Measurements from ENCODE around the gene MPC2.
A peak's percentile ranks its signal among the peaks of the same experiment; 100 is the strongest.

MPC2 gene

DNA sequence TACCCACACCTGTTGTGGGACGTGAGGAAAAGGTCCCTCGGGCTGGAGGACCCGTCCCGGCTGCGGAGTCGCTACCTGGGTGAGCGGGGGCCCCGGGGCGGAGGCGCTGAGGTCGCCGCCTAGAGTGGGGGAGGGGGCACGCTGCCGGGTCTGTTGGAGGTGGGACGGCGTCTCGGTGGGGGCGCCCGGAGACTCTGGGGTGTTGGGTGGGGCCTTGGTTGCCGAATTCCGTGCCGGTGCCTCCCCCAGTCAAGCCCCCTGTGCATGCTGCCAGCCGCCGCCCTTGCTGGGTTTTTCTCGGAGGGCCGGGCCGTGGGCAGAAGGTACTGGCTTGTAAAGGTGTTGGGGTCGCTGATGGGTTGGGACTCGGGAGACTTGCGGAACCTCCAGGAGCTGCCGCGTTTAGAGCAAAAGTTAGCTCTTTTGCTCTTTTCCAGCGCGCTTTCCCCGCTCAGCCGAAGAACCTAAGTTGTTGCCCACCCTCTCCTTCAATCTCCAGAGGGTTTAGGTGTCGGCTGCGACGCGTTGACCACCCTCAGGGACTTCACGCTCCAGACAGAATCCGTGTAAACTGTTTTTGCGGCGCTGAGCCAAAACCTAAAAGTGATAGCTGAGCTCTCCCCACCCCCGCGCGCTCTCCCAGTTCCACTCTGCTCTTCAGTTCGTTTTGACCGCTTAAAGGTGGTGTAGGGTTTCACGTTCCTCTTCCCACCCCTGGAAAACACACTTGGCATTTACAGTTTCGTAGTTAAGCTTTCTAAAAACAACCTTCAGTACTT, at the start of gene MPC2:
Gene MPC2 (minus strand): TSS at position 143 of the 779 bp plus-strand sequence. CDS start 1,231 bp downstream, outside the sequence.
- DNase-seq = peak; percentile 47 to 50

DNA sequence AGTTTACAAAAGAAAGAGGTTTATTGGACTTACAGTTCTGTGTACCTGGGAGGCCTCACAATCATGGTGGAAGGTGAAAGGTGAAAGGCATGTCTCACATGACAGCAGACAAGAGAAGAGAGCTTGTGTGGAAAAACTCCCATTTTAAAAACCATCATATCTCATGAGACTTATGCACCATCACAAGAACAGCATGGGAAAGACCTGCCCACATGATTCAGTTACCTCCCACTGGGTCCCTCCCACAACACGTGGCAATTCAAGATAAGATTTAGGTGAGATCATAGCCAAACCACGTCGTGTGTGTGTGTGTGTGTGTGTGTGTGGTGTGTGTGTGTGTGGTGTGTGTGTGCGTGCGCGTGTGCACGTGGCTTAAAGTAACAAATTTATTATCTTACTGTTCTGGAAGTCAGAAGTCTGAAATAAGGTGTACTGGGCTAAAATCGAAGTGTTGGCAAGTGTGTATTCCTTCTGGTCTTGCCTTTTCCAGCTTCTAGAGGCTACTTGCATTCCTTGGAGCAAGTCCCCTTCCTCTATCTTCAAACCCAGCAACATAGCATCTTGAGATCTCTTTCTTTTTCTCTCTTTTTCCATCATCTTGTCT, 48.1 kb upstream of the MPC2 start:
- DNase-seq = no peak

DNA sequence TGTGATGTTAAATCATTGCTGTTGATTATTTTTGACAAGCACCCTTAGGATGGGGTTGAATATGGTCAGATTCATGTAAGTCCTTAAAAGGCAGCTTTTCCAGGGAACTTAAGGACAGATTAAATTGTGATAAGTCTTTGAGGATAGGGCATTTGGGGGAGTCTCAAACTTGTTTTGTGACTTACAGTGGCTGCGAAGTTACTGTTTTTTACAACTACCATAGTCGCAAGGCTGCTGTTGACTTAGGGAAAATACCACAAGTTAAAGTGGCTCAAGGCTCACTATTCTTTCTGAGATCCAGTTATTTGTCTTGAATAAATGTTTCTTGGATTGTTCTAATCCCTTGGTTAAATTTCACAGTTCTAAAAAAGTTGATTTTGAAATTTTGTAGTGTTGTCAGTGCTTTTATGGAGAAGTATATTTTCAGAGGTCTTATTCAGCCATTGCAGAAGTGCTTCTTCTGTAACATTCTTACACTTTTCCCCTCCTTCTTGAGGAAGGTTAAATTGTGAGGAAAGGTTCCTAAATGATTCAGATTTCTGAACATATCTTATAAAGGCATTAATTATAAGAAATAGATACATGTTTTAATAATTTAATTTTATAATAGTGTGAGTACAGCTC, 47.0 kb upstream of the MPC2 start:
- no peak for DNase-seq

DNA sequence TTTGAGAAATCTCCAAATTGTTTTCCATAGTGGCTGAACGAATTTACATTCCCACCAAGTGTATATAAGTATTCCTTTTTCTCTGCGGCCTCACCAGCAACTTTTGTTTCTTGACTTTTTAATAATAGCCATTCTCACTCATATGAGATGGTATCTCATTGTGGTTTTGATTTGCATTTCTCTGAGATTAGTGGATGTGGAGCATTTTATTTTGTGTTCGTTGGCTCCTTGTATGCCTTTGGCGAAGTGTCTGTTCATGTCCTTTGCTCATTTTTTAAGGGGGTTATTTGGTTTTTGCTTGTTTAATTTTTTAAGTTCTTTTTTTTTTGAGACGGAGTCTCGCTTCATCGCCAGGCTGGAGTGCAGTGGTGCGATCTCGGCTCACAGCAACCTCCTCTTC, 45.1 kb upstream of the MPC2 start:
- no peak for DNase-seq

DNA sequence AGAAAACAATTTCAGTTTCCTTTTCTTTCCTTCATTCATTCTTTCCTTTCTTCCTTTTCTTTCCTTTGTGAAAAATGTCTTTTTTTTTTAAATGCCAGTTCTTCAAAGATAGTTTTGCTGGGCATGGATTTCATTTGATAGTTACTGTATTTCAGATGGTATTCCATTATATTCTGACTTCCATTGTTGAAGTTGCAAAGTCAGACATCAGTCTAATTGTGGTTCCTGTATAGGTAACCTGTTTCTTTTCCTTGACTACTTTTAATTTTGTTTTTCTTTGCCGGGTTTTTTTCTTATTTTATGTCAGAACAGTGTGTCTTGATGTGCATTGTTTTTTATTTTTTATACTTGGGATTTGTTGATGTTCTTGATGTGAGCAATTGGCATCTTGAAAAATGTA, 40.4 kb upstream of the MPC2 start:
- no peak for DNase-seq

DNA sequence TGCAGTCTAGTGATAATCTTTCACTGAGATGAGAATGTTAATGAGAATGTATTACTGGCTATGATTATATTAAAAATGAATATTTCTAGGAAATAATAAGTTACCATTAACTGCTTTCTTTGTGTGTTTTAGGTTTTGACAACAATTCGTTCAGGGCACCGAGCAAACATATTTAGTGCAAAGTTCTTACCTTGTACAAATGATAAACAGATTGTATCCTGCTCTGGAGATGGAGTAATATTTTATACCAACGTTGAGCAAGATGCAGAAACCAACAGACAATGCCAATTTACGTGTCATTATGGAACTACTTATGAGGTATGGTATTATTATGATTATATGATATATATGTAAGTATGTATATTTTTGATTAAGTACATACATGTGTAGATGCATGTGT, 37.8 kb upstream of the MPC2 start:
- no peak for DNase-seq

DNA sequence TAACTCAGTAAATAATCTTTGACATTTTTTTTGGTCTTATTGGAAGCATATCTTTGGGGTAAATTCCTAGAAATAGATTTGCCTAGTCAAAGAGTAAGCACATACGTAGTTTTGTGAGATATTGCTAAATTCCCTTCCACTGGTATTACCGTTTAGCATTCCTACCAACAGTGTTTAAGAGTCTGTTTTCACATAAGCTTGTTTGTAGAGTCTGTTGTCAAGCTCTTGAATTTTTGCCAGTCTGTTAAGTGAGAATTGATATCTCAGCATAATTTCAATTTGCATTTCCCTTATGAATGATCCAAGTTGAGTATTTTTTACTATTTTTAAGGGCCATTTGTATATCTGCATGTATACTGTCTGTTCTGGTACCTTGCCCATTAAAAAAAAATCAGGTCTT, 37.0 kb upstream of the MPC2 start:
- DNase-seq = no peak

DNA sequence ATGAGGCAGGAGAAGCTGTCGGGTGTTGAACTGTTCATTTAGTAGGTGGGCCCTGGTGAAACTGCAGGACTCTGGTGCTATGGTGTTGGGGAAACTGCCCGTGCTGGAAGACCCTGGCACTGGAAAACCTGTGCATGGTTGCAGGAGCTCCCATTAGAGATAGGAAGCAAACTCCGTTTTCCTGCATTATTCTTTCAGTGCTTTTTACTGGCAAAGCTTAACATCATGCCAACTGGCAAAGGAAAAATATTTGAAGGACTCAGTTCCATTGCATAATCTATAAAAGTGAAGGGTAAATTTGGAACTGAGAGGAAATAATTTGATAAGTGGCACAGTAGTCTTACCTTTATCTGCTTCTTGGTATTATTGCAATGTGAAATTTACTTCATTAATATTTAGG, 31.7 kb upstream of the MPC2 start:
- DNase-seq = no peak

DNA sequence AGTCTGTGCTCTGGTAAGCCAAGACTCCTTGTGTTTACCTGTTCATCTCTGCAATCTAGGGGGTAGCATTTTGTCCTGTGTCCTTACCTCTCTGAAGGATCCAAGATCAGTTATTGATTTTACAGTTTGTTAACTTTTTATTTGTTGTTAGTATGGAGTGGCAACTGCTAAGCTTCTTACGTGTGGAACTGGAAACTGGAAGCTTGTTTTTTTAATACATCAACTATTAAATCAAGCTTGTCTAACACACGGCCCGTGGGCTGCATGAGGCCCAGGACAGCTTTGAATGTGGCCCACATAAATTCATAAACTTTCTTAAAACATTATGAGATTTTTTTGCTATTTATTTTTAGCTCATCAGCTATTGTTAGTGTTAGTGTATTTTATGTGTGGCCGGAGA, 29.2 kb upstream of the MPC2 start:
- DNase-seq = no peak

DNA sequence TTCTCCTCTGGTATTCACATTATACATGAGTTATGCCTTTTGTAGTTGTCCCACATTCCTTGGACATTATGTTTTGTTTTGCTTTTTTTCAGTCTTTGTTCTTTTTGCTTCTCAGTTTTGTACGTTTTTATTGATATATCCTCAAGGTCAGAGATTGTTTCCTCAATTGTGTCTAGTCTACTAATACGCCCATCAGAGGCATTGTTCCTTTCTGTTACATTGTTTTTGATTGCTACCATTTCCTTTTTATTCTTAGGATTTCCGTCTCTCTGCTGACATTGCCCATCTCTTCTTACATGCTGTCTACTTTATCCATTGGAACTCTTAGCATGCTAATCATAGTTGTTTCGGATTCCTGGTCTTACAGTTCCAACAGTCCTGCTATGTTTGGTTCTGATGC, 27.8 kb upstream of the MPC2 start:
- no peak for DNase-seq

DNA sequence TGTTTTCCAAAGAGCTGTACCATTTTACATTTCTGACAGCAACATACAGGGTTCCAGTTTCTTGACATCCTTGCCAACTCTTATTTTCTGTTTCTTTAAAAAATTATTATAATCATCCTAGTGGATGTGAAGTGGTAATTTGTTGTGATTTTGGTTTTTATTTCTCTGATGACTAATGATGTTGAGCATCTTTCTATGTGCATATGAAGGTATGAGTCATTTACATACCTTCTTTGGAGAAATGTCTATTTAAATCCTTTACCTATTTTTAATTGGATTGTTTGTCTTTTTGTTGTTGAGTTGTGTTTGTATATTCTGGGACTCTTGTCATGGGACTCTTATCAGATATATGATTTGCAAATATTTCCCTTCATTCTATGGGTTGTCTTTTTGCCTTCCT, 20.8 kb upstream of the MPC2 start:
- DNase-seq = no peak

DNA sequence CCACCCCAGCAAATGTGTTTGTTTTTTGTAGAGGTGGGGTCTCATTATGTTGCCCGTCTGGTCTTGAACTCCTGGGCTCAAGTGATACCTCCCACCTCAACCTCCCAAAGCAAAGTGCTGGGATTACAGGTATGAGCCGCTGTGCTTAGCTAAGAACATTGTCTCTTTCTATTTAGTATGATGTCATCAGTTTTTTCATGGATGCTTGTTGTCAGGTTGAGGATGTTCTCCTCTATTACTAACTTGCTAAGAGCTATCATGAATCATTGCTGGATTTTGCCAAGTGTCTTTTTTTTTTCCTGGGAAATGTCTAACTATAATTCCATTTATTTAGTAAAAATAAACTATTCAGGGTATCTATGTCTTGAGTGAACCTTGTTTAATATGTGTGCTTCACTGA, 19.0 kb upstream of the MPC2 start:
- DNase-seq = no peak

DNA sequence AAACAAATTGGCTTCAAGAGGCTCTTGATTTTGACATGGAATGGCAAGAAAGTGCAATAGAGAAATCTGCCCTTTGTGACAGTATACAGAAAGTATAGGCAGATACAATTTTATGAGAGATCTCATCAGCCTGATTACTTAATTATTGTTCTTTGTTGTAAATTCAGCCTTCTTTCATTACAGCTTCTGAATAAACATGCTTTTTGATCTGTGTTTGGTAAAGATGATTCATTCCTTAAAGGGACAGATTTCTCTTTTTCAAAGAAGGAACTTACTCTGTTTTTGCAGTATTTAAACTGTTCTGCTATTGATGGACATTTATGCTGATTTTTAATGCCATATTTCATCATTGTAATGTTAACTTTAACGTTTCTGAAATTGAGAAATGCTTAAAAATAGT, 13.7 kb upstream of the MPC2 start:
- DNase-seq = no peak

DNA sequence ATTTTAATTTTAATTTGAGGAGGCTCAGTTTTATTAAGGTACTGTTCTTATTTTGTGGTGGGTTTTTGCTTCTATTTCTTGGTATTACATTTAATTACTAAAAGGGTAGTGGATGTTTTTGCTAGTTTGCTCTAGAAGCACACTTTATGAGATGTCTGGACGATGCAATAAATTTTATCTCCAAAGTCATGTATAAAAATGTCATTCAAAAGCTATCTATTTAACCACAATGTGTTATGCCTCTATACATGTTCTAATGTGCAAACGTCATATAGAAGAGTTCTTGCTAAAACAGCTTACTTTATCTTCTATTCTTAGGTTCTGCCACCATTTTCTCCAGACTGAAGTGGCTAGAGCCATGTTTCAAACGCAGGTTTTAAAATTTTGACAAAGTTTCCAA, 12.9 kb upstream of the MPC2 start:
- no peak for DNase-seq

DNA sequence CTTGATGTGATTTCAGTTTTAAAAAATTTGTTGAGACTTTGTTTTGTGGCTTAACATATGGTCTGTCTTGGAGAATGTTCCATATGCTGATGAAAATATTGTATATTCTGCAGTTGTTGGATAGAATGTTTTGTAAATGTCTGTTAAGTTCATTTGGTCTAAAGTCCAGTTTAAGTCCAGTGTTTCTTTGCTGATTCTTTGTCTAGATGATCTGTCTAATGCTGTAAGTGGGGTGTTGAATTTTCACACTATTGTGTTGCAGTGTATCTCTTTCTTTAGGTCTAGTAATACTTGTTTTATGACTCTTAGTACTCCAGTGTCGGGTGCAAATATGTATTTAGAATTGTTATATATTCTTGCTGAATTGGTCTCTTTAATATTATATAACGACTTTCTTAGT, 10.9 kb upstream of the MPC2 start:
- DNase-seq = no peak

DNA sequence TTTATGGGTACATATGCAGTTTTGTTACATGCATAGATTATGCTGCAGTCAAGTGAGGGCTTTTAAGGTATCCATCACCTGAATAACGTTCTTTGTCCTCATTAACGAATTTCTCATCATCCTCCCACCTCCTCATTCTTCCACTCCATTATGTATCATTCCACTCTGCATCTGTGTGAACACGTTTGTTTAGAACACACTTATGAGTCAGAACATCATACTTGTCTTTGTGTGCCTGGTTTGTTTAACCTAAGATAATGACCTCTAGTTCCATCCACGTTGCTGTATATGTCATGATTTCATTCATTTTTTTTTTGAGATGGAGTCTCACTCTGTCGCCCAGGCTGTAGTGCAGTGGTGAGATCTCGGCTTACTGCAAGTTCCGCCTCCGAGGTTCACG, 6.7 kb upstream of the MPC2 start:
- no peak for DNase-seq

DNA sequence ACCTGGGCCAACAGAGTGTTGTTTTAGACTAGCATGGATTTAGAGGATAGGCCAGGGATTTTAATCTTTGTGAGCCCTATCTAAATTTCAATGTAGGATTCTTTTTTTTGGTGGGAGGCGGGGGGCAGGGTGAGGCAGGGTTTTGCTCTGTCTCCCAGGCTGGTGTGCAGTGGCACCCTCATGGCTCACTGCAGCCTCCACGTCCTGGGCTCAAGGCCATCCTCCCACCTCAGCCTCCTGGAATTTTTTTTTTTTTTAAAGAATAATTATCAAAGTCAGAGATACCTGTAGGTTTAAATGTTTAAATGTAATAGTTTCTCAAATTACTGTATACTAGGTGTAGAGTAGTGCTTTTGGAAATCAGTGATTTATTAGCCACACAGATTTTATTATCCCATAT, 3.4 kb upstream of the MPC2 start:
- no peak for DNase-seq

DNA sequence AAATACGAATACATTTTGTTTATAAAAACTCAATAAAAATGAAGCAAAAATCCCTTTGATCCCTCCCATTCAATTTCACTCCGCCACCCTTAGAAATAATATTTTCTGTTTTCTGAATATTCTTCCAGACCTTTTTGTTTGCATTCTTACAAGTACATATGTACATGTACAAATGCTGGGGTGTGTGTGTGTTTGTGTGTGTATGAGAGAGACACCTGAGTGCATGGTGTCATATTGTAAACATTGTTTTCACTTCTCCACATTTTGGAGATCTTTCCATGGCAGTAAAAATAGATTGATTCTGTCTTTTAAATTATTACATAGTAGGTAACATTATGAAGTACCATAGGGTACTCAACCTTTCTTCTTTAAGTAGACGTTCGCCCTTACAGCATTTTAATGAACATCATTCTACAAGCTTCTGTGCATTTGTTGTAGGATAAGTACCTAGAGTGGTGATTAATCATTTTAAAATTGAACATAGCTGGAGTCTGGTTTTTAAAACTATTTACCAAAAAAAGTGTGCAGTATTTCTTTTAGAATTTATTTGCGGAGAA, 1.3 kb upstream of the MPC2 start:
- no peak for DNase-seq

DNA sequence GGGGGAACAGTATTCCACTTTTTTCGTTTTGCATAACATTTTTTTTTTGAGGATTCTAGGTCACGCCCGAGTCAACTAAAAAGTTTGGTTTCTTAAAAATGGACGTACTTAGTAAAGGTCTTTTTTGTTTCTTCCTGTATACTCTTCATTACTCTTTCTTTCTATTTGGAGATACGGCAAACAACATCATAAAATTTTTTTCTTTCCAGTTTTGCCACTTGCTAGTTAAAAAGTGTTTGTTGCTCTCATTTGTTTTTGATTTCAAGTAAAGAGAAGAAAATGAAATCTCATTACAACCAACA, 788 bp upstream of the MPC2 start:
- no peak for DNase-seq

DNA sequence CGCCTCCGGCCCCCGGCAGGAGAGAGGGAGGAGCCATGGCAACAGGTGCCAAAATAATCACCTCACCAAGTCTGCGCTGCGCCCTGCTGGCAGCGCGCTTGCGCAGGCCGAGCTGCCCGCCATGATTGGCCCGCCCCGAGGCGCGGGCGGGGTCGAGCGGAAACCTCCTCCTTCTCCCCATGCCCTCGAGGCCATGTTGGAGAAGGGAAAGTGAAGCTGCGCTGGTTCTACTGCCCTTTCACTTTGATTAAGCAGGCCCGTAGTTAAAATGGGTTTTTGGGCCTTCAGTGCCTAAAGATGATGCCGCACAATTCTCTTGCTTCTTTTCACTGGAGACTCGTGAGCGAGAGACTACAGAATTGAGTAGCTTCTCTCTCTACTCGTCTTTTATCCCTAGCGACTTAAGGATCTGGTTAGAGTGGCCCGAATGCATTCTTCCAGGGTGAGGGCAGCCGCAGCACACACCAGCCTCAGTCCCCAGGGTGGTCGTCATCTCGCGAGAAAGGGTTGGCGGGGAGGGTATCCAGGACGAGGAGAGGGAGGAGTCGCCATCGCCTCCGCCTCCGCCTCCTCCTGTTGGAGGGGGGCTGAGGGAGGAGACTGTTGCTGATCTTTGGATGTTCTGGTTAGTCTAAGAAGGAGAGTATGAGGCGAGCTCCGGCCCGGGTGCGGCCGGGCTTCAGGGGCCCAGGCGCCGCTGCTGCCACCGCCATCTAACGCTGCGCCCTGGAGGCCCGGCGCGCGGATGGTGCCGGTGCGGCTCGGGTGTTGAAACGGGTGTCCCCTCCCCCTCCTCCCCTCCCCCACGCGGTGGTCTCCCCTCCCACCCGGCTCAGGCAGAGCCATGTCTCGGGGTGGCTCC, 573 bp downstream of the MPC2 start, which contains the start of gene DCAF6:
Gene DCAF6 (plus strand): TSS at position 616 of the 862 bp plus-strand sequence. CDS start 229 bp downstream, at position 845.
- DNase-seq = peak; percentile 88 to 93

DNA sequence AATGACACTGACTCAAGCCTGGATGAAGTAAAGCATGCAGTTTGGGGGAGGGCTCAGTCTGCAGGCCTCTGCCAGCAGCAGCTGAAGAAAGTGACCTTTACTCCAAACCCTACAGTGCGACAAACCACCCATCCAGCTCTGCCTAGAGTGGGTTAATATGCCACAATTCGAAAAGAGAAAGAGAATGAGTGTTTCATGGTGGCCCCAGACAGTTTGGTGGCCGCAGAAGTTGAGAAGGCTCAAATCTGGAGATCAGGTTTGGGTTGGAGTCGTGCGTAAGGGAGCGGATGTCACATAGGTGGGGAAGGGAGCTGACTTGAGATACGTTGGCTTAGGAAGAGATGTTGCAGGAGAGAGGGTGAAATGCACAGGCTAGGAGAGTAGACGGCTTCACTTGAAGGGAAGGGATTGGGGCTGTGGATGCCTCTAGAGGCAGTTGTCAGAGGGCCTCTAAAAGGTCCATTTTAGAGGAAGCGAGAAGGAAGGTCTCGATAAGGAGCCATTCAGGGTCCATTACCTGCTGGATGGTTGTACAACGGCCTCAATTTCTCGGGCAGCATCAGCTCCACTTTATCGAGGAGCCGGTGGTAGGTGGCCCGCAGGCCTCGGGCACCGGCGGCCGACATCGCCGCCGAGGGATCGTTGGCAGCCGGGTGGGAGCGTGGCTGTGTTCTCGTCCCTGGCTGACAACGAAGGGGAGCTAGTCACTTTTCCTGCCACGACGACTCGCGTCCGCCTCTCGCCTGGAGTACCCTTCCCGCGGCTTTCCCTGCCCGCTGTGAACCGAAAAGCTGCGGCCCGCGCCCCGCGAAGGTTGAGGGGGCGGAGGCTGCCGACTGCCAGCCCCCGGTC, 1.4 kb downstream of the MPC2 start:
- DNase-seq = peak; percentile 11 to 25
